ENCODE results near the gene HERC6. TPM values are rescaled to one million over a fixed set of nuclear protein-coding genes. Genes with fewer than 3 reads are reported as not detected.
A peak's percentile ranks its signal among the peaks of the same experiment; 100 is the strongest.
"Not testable (repeated sequence)": the region's sequence is repeated elsewhere in the genome, so short reads cannot be mapped to it uniquely, and the experiment has no call there.

The HERC6 gene
- polyA plus RNA-seq, 2 of the 4 experiments (the other 2 are of a cell fraction), result 2.8 to 7.0 TPM

GRCh38 chr4:88369180-88369812 lies 9.4 kb upstream of the HERC6 start:
- POLR2A ChIA-PET, H3K27ac ChIP-seq, FAIRE-seq, H3K9me3 ChIP-seq, H3K4me1 ChIP-seq, H3K4me3 ChIP-seq, H3K4me2 ChIP-seq: not testable (repeated sequence)
- TF ChIP-seq SMC3 (IDR thresholded peaks at IDR 0.05), result peak; percentile 25; the same call in 1 of the 3 replicates
- TF ChIP-seq CTCF (IDR thresholded peaks at IDR 0.05), result peak; percentile 37
- peak in 1 of 2 experiments; percentile 46; a peak in 2 of 5 replicates for TF ChIP-seq RAD21 (conservative IDR thresholded peaks at IDR 0.05 in 1 of 2, IDR thresholded peaks at IDR 0.05 in 1 of 2)
- ATAC-seq (peak in 1 of 2 experiments; percentile 61; a peak in 2 of 6 replicates), DNase-seq (ENCODE audit: low read depth in 1 of 2, low spot score in 1 of 2) (peak; percentile 3 to 29)
- CTCF ChIA-PET, result interaction anchor here (0.7 to 2.5 kb wide), 9 partner anchors 10 to 336 kb away, joined by 3 to 10 read pairs (median 3); partner anchors contain the start of genes HERC5 and HERC6
- WGBS (ENCODE audit: missing lambda C conversion rate), result 81% methylated on average over 7 of the region's 7 CpGs

- CTCF ChIA-PET, result interaction anchor here (1.1 kb wide), 2 partner anchors 12 to 162 kb away, joined by 3 read pairs; no protein-coding TSS in a partner anchor
- Histone ChIP-seq H3K9me3 (no peaks in the 10 kb centered on the region), H3K4me2 (no peak overlapping the region), H3K4me3 (no peak overlapping the region), H3K4me1 (no peaks in the 10 kb centered on the region), H3K27ac (no peak overlapping the region)
- POLR2A ChIA-PET, result no interaction called here
- WGBS (ENCODE audit: missing lambda C conversion rate), result 86% methylated on average over 4 of the region's 4 CpGs
- no peak for DNase-seq (ENCODE audit: low read depth in 1 of 2, low spot score in 1 of 2)
- TF ChIP-seq RARB (CRISPR knock-in tag; IDR thresholded peaks at IDR 0.05) (no peak), NFE2L2 (conservative IDR thresholded peaks at IDR 0.05; ENCODE audit: low read length) (no peak), RNF2 (IDR thresholded peaks at IDR 0.05; ENCODE audit: borderline replicate concordance, low read depth) (no peak), ZNF302 (CRISPR knock-in tag; IDR thresholded peaks at IDR 0.05) (no peak), MAX (IDR thresholded peaks at IDR 0.05) (no peak), CHD4 (IDR thresholded peaks at IDR 0.05; ENCODE audit: borderline replicate concordance) (no peak), RCOR1 (IDR thresholded peaks at IDR 0.05; ENCODE audit: low read depth, low read length) (no peak), EP300 (IDR thresholded peaks at IDR 0.05) (no peak), CEBPB (IDR thresholded peaks at IDR 0.05) (no peak), PBX3 (IDR thresholded peaks at IDR 0.05) (no peak), HOXA7 (CRISPR knock-in tag; IDR thresholded peaks at IDR 0.05) (no peak), POLR2AphosphoS2 (conservative IDR thresholded peaks at IDR 0.05; ENCODE audit: low read length) (no peak), ELK1 (IDR thresholded peaks at IDR 0.05; ENCODE audit: low read depth, low read length) (no peak), USF2 (IDR thresholded peaks at IDR 0.05) (no peak), CBX8 (IDR thresholded peaks at IDR 0.05) (no peak), KDM5A (IDR thresholded peaks at IDR 0.05) (no peak), CHD2 (IDR thresholded peaks at IDR 0.05; ENCODE audit: low read length, partially characterized antibody) (no peak), E2F6 (IDR thresholded peaks at IDR 0.05; ENCODE audit: borderline replicate concordance, low read depth) (no peak), BCL3 (IDR thresholded peaks at IDR 0.05) (no peak)
- no peak for FAIRE-seq
- ATAC-seq, result no peak
Measured at GRCh38 chr4:88381123-88381522, 2.5 kb downstream of the HERC6 start.

All from A549 (cell line).